PC-3 (cell line): ENCODE data around the gene CXCR4. TPM values are rescaled to one million over a fixed set of nuclear protein-coding genes. Genes with fewer than 3 reads are reported as not detected.
"Not testable (repeated sequence)": the region's sequence is repeated elsewhere in the genome, so short reads cannot be mapped to it uniquely, and the experiment has no call there.

Experiments used
- ATAC-seq: fragments of 200-7000 bp; cut with Tn5 transposase; 2 replicates; pipeline ENCODE4 v1.9.1; 2020; ENCODE audit warnings: mild to moderate bottlenecking, moderate library complexity
- BruUV-seq: library from RNA; stranded (reverse); fragments of 400-500 nt; replicated peaks from 2 replicates; lab custom pipeline; 2021; lab: Mats Ljungman, UMichigan
- CTCF ChIA-PET: fragments of 300-600 bp; sonication (Branson Sonifier 250); formaldehyde crosslinking; loops from one replicate; lab custom pipeline; 2022; ENCODE audit warnings: antibody characterized with exemption; lab: Charles Lee
- POLR2A ChIA-PET: fragments of 300-600 bp; sonication (Branson Sonifier 250); formaldehyde crosslinking; loops from one replicate; lab custom pipeline; 2022; ENCODE audit warnings: antibody characterized with exemption; ENCODE audit not compliant: unreplicated experiment; lab: Charles Lee
- DNase-seq: peaks from one replicate; pipeline ENCODE4 v3.0.0-alpha.2; 2015
- H2AFZ ChIP-seq: fragments of 300-600 bp; sonication (generic); 2 replicates; pipeline ENCODE4 v1.6.0; 2016; ENCODE audit warnings: antibody characterized with exemption, low read length
- H3F3A ChIP-seq: fragments of 300-600 bp; sonication (generic); one replicate; pipeline ENCODE4 v1.6.0; 2017; ENCODE audit warnings: antibody characterized with exemption, low read length, control low read depth, mild to moderate bottlenecking; ENCODE audit not compliant: unreplicated experiment
- H3K27ac ChIP-seq: fragments of 300-600 bp; sonication (generic); 2 replicates; pipeline ENCODE4 v1.5.1; 2016; ENCODE audit warnings: mild to moderate bottlenecking, low read length
- H3K27me3 ChIP-seq: fragments of 300-600 bp; sonication (generic); 2 replicates; pipeline ENCODE4 v1.6.1; 2016; ENCODE audit warnings: low read length, mixed read lengths
- H3K36me3 ChIP-seq: fragments of 300-600 bp; sonication (generic); 2 replicates; pipeline ENCODE4 v1.6.1; 2016; ENCODE audit warnings: low read depth, mixed run types, low read length, mixed read lengths
- H3K4me1 ChIP-seq: fragments of 300-600 bp; sonication (generic); 2 replicates; pipeline ENCODE4 v1.5.1; 2016; ENCODE audit warnings: low read length; ENCODE audit not compliant: insufficient read depth
- H3K4me2 ChIP-seq: fragments of 300-600 bp; sonication (generic); 2 replicates; pipeline ENCODE4 v1.6.0; 2016; ENCODE audit warnings: low read length
- H3K4me3 ChIP-seq: fragments of 300-600 bp; sonication (generic); 2 replicates; pipeline ENCODE4 v1.5.1; 2016; ENCODE audit warnings: mild to moderate bottlenecking, low read length, mixed read lengths
- H3K79me2 ChIP-seq: fragments of 300-600 bp; sonication (generic); 2 replicates; pipeline ENCODE4 v1.6.1; 2017; ENCODE audit warnings: low read length, mixed read lengths
- H3K9ac ChIP-seq: fragments of 300-600 bp; sonication (generic); 2 replicates; pipeline ENCODE4 v1.6.0; 2016; ENCODE audit warnings: mild to moderate bottlenecking, low read length
- H3K9me2 ChIP-seq: fragments of 300-600 bp; sonication (generic); replicated peaks from 2 replicates; pipeline ENCODE4 v1.6.1; 2016; ENCODE audit warnings: mixed run types, low read length, mixed read lengths
- H3K9me3 ChIP-seq: fragments of 300-600 bp; sonication (generic); 2 replicates; pipeline ENCODE4 v1.6.1; 2016; ENCODE audit warnings: low read length, mixed read lengths
- H4K20me1 ChIP-seq: fragments of 300-600 bp; sonication (generic); 2 replicates; pipeline ENCODE4 v1.6.1; 2016; ENCODE audit warnings: low read length, mixed read lengths
- EZH2 ChIP-seq: fragments of 300-600 bp; sonication (generic); IDR thresholded peaks from one replicate; pipeline ENCODE4 v1.6.1; 2017; ENCODE audit warnings: antibody characterized with exemption, mild to moderate bottlenecking, low read length; ENCODE audit not compliant: unreplicated experiment
- EZH2phosphoT487 ChIP-seq: fragments of 300-600 bp; sonication (generic); IDR thresholded peaks from 2 replicates; pipeline ENCODE4 v1.6.1; 2018; ENCODE audit warnings: mild to moderate bottlenecking, antibody characterized with exemption, low read length, borderline replicate concordance
- intact Hi-C: fragments of 100-400 bp; cut with micrococcal nuclease; formaldehyde crosslinking; loops from 2 replicates; pipeline ENCODE4 v1.9.0; 2023
- total RNA-seq: library from RNA; depleted of rRNA; stranded (reverse); fragments of >200 nt; gene quantifications from 2 replicates; pipeline ENCODE4 v1.2.3, GENCODE V29; 2014
- TF ChIP-seq, protein P1 (sequence below): fragments of 300-600 bp; sonication (generic); conservative IDR thresholded peaks from 2 replicates; pipeline ENCODE4 v1.5.1; 2017; ENCODE audit warnings: antibody characterized with exemption, low read depth, mild to moderate bottlenecking, low read length

CXCR4 gene
- total RNA-seq, 1 experiment from 2014 or later: 2.1 TPM

DNA sequence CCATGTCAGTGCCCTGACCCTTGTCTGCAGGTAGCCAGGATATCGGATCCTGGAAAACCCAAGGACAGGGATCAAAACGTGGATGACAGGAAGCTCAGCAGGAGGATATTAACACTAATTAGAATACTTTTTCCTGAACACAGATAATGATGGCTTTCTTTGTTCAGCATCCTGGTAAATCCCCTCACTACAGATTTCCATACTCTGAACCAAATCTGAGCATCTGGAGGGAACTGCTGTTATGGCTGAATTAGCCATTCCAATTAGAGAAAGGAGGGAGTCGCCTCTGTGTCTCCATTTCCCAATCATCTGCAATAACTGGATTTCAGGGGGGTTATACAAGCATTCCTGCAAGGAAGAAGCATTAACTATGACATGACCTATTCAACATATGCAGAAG is 24.4 kb downstream of the CXCR4 start:
- no peaks in the 10 kb centered on the region for H3K27me3 ChIP-seq
- ChIA-PET POLR2A (no interaction called here), CTCF (no interaction called here)
- no peaks in the 10 kb centered on the region for H3K79me2 ChIP-seq
- H3K9ac ChIP-seq: no peak overlapping the region
- DNase-seq (no peak), ATAC-seq (no peak)
- intact Hi-C loops: no loop called here
- no peak overlapping the region for H3K27ac ChIP-seq
- no peak for TF ChIP-seq EZH2phosphoT487
- TF ChIP-seq EZH2: no peak
- TF ChIP-seq, protein P1, sequence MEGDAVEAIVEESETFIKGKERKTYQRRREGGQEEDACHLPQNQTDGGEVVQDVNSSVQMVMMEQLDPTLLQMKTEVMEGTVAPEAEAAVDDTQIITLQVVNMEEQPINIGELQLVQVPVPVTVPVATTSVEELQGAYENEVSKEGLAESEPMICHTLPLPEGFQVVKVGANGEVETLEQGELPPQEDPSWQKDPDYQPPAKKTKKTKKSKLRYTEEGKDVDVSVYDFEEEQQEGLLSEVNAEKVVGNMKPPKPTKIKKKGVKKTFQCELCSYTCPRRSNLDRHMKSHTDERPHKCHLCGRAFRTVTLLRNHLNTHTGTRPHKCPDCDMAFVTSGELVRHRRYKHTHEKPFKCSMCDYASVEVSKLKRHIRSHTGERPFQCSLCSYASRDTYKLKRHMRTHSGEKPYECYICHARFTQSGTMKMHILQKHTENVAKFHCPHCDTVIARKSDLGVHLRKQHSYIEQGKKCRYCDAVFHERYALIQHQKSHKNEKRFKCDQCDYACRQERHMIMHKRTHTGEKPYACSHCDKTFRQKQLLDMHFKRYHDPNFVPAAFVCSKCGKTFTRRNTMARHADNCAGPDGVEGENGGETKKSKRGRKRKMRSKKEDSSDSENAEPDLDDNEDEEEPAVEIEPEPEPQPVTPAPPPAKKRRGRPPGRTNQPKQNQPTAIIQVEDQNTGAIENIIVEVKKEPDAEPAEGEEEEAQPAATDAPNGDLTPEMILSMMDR: no peak
- H3K4me3 ChIP-seq: no peak overlapping the region
- no peak overlapping the region for H3K4me2 ChIP-seq
- H3K9me2 ChIP-seq: no peaks in the 10 kb centered on the region
- H3F3A ChIP-seq: no peaks in the 10 kb centered on the region
- H3K9me3 ChIP-seq: no peaks in the 10 kb centered on the region
- no peaks in the 10 kb centered on the region for H3K36me3 ChIP-seq
- peaks cover 7% of the 10 kb centered on the region; the same call in 1 of the 2 replicates for H3K4me1 ChIP-seq
- H2AFZ ChIP-seq: no peak overlapping the region
- BruUV-seq: no TSS peak
- H4K20me1 ChIP-seq: no peaks in the 10 kb centered on the region

DNA sequence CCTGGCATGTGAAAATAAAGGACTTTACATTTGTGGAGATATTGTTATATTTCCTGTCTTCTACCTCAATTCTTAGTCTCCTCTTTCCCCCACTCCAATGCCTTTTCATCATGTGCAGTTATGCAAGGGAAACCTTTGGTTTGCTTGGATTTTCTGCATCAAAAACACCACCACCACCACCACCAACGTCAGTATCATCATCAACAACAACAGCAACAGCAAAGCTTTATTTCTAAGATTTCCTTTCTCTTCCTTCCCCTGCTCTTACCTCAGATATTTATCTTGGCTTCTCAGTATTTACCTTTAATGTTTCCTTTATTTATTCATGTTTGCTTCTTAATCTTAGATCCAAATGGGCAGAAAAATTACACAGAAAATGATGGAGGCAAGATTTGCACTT is 26.1 kb downstream of the CXCR4 start:
- Histone ChIP-seq H2AFZ (no peak overlapping the region), H3F3A (no peaks in the 10 kb centered on the region), H4K20me1 (no peaks in the 10 kb centered on the region), H3K27ac (no peak overlapping the region), H3K4me1 (peaks cover 7% of the 10 kb centered on the region; the same call in 1 of the 2 replicates), H3K9me3 (no peaks in the 10 kb centered on the region), H3K36me3 (no peaks in the 10 kb centered on the region), H3K27me3 (no peaks in the 10 kb centered on the region), H3K9ac (no peak overlapping the region), H3K9me2 (no peaks in the 10 kb centered on the region), H3K79me2 (no peaks in the 10 kb centered on the region), H3K4me2 (no peak overlapping the region), H3K4me3 (no peak overlapping the region)
- BruUV-seq: no TSS peak
- intact Hi-C loops: no loop called here
- no peak for TF ChIP-seq EZH2
- TF ChIP-seq, protein P1: no peak
- TF ChIP-seq EZH2phosphoT487: no peak
- ATAC-seq (no peak), DNase-seq (no peak)
- POLR2A ChIA-PET: no interaction called here
- CTCF ChIA-PET: no interaction called here

DNA sequence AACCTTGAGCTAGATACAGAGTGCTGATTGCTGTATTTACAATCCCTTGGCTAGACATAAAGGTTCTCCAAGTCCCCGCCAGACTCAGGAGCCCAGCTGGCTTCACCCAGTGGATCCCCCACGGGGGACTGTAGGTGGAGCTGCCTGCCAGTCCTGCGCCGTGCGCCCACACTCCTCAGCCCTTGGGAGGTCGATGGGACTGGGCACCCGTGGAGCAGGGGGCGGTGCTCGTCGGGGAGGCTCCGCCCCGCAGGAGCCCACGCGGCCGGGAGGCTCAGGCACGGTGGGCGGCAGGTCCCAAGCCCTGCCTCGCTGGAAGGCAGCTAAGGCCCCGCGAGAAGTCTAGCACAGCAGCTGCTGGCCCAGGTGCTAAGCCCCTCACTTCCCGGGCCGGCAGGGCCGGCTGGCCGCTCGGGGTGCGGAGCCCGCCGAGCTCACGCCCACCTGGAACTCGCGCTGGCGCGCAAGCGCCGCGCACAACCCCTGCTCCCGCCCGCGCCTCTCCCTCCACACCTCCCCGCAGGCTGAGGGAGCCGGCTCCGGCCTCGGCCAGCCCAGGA is 30.0 kb downstream of the CXCR4 start:
- ATAC-seq, H3F3A ChIP-seq, H3K9me3 ChIP-seq, POLR2A ChIA-PET, H3K27ac ChIP-seq, H4K20me1 ChIP-seq, H3K9ac ChIP-seq, BruUV-seq, H3K36me3 ChIP-seq, H3K79me2 ChIP-seq, H3K4me3 ChIP-seq, H2AFZ ChIP-seq, DNase-seq, H3K27me3 ChIP-seq, intact Hi-C loops, CTCF ChIA-PET, H3K4me2 ChIP-seq, H3K9me2 ChIP-seq: not testable (repeated sequence)
- H3K4me1 ChIP-seq: peaks cover 24% of the 10 kb centered on the region
